Measurements from ENCODE around the gene PHIP. TPM values are rescaled to one million over a fixed set of nuclear protein-coding genes. Genes with fewer than 3 reads are reported as not detected.
"Not testable (repeated sequence)": the region's sequence is repeated elsewhere in the genome, so short reads cannot be mapped to it uniquely, and the experiment has no call there.

PHIP gene
- polyA plus RNA-seq, 3 donors from 2014 or later, result 4.1 to 12.8 (median 5.7) TPM

GRCh38 chr6:78925317-78925716 lies 152.7 kb downstream of the PHIP start:
- no peak for DNase-seq
- peaks cover 4 to 46% (median 16%) of the 10 kb centered on the region in 6 donors for H3K9me3 Mint-ChIP-seq
- H3K27me3 Mint-ChIP-seq (ENCODE audit: low read depth in 3 of 3), result peaks cover 5 to 8% (median 7%) of the 10 kb centered on the region in 3 donors
- no peaks in the 10 kb centered on the region for H3K4me1 Mint-ChIP-seq
- no peak overlapping the region for H3K4me3 Mint-ChIP-seq
- H3K36me3 Mint-ChIP-seq, result no peaks in the 10 kb centered on the region
- H3K27ac Mint-ChIP-seq, result no peak overlapping the region

GRCh38 chr6:78921168-78921567 lies 156.9 kb downstream of the PHIP start:
- peaks cover 0 to 13% (median 0%) of the 10 kb centered on the region in 3 donors for H3K36me3 Mint-ChIP-seq
- H3K27ac Mint-ChIP-seq; DNase-seq; H3K27me3 Mint-ChIP-seq (ENCODE audit: low read depth in 3 of 3); H3K4me1 Mint-ChIP-seq; H3K4me3 Mint-ChIP-seq: not testable (repeated sequence)
- peaks cover 7 to 63% (median 34%) of the 10 kb centered on the region in 6 donors for H3K9me3 Mint-ChIP-seq

DNA sequence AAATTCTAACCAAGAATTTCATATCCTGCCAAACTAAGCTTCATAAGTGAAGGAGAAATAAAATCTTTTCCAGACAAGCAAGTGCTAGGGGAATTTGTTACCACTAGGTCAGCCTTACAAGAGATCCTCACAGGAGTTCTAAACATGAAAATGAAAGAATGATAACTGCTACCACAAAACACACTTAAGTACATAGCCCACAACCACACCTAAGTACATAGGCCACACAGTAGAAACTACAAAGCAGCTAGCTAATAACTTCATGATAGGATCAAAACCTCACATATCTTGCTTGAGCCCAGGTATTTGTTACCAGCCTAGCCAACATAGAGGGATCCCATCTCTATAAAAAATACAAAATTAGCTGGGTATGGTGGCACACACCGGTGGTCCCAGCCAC lies 160.3 kb downstream of the PHIP start:
- Mint-ChIP-seq H3K27me3 (ENCODE audit: low read depth in 3 of 3) (peaks cover 0 to 10% (median 5%) of the 10 kb centered on the region in 3 donors), H3K27ac (no peak overlapping the region), H3K36me3 (peaks cover 0 to 13% (median 0%) of the 10 kb centered on the region in 3 donors), H3K4me3 (no peak overlapping the region), H3K9me3 (peaks cover 11 to 60% (median 37%) of the 10 kb centered on the region in 6 donors), H3K4me1 (no peaks in the 10 kb centered on the region)
- no peak for DNase-seq

DNA sequence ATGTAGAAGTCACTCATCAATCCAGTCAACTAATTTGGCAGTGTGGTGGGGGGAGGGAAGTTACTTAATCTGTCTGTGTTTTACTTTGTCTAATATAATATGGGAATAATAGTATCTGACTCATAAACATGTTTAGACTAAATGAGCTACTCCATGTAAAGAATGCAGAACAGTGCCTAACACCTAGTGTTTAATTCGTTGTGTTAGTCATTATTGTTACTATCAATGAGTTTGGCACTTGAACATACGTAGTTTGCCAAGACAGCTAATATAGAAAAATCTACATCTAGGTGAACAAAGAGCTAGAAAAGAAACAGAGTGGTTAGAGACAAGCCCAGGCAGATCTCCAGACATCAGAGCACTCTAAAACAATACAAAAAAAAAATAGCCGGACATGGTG lies 161.6 kb downstream of the PHIP start:
- Mint-ChIP-seq H3K36me3 (peaks cover 0 to 13% (median 3%) of the 10 kb centered on the region in 3 donors), H3K4me3 (no peak overlapping the region), H3K27ac (no peak overlapping the region), H3K9me3 (peaks cover 11 to 54% (median 32%) of the 10 kb centered on the region in 6 donors), H3K4me1 (peaks cover 0 to 1% of the 10 kb centered on the region in 2 donors), H3K27me3 (ENCODE audit: low read depth in 3 of 3) (peaks cover 0 to 17% (median 5%) of the 10 kb centered on the region in 3 donors)
- no peak for DNase-seq

- no peak overlapping the region for H3K27ac Mint-ChIP-seq
- H3K9me3 Mint-ChIP-seq, result peaks cover 0 to 28% (median 9%) of the 10 kb centered on the region in 6 donors
- peaks cover 13 to 21% of the 10 kb centered on the region in 2 donors for H3K4me1 Mint-ChIP-seq
- H3K36me3 Mint-ChIP-seq, result peaks cover 0 to 8% (median 6%) of the 10 kb centered on the region in 3 donors
- no peak for DNase-seq
- H3K4me3 Mint-ChIP-seq, result peak overlapping the region; percentile 2 to 75 (median 49)
- H3K27me3 Mint-ChIP-seq (ENCODE audit: low read depth in 3 of 3), result peaks cover 2 to 29% (median 16%) of the 10 kb centered on the region in 3 donors
Observed at GRCh38 chr6:78911218-78911940, 166.7 kb downstream of the PHIP start.

DNA sequence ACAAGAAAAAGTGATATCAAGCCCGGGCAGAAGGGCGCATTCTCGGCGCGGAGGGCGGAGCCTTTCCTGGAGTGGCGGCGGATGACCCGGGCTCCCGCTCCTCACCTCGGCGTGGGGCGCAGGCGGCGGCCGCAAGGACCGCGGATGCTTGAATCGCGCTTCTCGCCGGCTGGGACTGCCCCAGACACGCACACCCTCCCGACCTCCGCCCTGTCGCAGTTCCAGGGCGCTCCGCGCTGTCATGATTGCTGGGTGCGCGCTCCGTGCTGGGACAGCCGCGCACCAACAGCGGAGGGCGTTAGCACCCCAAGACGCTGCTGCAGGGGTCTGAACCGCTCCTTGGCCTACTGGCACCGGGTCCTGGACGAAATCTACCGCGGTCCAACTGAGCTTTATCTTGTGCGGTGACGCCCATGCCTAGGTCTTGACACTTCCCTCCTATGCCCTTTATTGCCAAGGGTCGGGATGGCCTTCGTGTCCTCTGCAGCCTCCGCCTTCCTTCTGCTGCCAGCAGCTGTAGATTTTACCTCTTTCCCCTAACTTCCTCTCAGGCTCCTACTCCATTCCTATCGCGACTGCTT lies 167.4 kb downstream of the PHIP start:
- Mint-ChIP-seq H3K27me3 (ENCODE audit: low read depth in 3 of 3) (peaks cover 2 to 29% (median 16%) of the 10 kb centered on the region in 3 donors), H3K36me3 (peaks cover 0 to 8% (median 6%) of the 10 kb centered on the region in 3 donors), H3K9me3 (peaks cover 0 to 21% (median 4%) of the 10 kb centered on the region in 6 donors), H3K27ac (no peak overlapping the region), H3K4me1 (peaks cover 13 to 21% of the 10 kb centered on the region in 2 donors), H3K4me3 (peak overlapping the region; percentile 2 to 75 (median 49))
- DNase-seq, result no peak

GRCh38 chr6:78910010-78910409 lies 168.0 kb downstream of the PHIP start:
- peaks cover 13 to 21% of the 10 kb centered on the region in 2 donors for H3K4me1 Mint-ChIP-seq
- DNase-seq, result no peak
- peak overlapping the region in 3 of 5 donors; percentile 39 to 59 (median 49) for H3K4me3 Mint-ChIP-seq
- peaks cover 2 to 29% (median 16%) of the 10 kb centered on the region in 3 donors for H3K27me3 Mint-ChIP-seq (ENCODE audit: low read depth in 3 of 3)
- H3K27ac Mint-ChIP-seq, result no peak overlapping the region
- peaks cover 0 to 8% (median 6%) of the 10 kb centered on the region in 3 donors for H3K36me3 Mint-ChIP-seq
- H3K9me3 Mint-ChIP-seq, result peaks cover 0 to 18% (median 2%) of the 10 kb centered on the region in 6 donors

DNA sequence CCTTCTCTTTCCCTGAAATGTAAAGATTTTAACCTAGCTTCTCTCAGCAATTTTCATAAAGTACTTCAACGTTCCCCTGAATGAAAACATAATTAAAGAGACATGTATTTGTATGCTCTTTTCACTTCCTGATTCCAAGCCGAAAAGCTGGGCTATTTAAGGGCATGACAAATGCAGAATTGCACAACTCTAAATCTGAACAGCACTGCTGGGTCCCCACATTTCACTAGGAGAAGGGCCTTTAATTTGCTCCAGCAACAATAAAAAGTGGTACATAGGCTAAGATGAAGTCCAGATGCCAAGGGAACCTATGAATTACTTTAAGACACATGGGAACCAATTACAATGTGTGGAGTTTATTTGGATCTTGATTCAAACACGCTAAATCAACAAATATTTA lies 168.7 kb downstream of the PHIP start:
- H3K27ac Mint-ChIP-seq, result no peak overlapping the region
- H3K9me3 Mint-ChIP-seq, result peaks cover 0 to 18% (median 2%) of the 10 kb centered on the region in 6 donors
- H3K36me3 Mint-ChIP-seq, result peaks cover 0 to 8% (median 6%) of the 10 kb centered on the region in 3 donors
- peaks cover 13 to 21% of the 10 kb centered on the region in 2 donors for H3K4me1 Mint-ChIP-seq
- H3K27me3 Mint-ChIP-seq (ENCODE audit: low read depth in 3 of 3), result peaks cover 2 to 29% (median 16%) of the 10 kb centered on the region in 3 donors
- H3K4me3 Mint-ChIP-seq, result peak overlapping the region in 2 of 5 donors; percentile 49 to 59
- no peak for DNase-seq

DNA sequence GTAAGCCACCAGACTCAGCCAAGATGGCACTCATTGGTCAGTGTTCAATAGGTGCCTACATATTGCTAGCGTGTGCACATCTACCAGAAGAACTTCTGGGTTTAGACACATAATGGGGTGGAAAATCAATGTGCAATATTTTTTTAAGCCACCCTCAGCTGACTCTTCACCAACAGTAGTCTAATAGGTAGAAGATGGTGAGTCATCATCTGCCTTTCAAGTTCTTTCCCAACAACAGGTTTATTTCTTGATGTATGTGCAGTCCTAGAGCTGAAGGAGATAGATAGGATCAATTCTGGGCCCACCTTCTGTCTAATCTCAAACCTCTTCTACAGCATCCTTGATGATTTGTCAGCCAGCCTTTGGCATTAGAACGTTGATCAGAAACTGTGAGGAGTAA lies 169.4 kb downstream of the PHIP start:
- Mint-ChIP-seq H3K27me3 (ENCODE audit: low read depth in 3 of 3) (peaks cover 2 to 29% (median 16%) of the 10 kb centered on the region in 3 donors), H3K4me1 (peaks cover 13 to 21% of the 10 kb centered on the region in 2 donors), H3K9me3 (peaks cover 0 to 18% (median 0%) of the 10 kb centered on the region in 6 donors), H3K27ac (no peak overlapping the region), H3K36me3 (peaks cover 0 to 8% (median 6%) of the 10 kb centered on the region in 3 donors), H3K4me3 (no peak overlapping the region)
- no peak for DNase-seq

- Mint-ChIP-seq H3K4me1 (no peaks in the 10 kb centered on the region), H3K36me3 (peaks cover 0 to 3% (median 0%) of the 10 kb centered on the region in 3 donors), H3K4me3 (no peak overlapping the region), H3K9me3 (no peaks in the 10 kb centered on the region), H3K27me3 (ENCODE audit: low read depth in 3 of 3) (no peaks in the 10 kb centered on the region), H3K27ac (no peak overlapping the region)
- DNase-seq, result no peak
Observed at GRCh38 chr6:78896227-78896626, 181.8 kb downstream of the PHIP start.

GRCh38 chr6:78889901-78890300 lies 188.2 kb downstream of the PHIP start:
- not testable (repeated sequence) for H3K4me1 Mint-ChIP-seq; H3K27me3 Mint-ChIP-seq (ENCODE audit: low read depth in 3 of 3); H3K27ac Mint-ChIP-seq; H3K4me3 Mint-ChIP-seq; H3K9me3 Mint-ChIP-seq; DNase-seq
- H3K36me3 Mint-ChIP-seq, result peaks cover 4 to 29% (median 19%) of the 10 kb centered on the region in 3 donors
